Fibroblast of lung (primary cell): ENCODE results near the gene KLHL1. TPM values are rescaled to one million over a fixed set of nuclear protein-coding genes. Genes with fewer than 3 reads are reported as not detected.

ENCODE experiments used
- DNase-seq, 2 donors: peaks; one replicate each; pipeline versions ENCODE4 v3.0.0 to v3.0.0-alpha.2; 2010; ENCODE audit warnings: low read depth in 2 of 2
- H2AFZ ChIP-seq: 2 replicates; pipeline ENCODE4 v1.5.1; 2012; ENCODE audit warnings: low read length, control low read depth, inconsistent platforms
- H3K27ac ChIP-seq: 2 replicates; pipeline ENCODE4 v1.5.1; 2011; ENCODE audit warnings: low read length, control low read depth; ENCODE audit not compliant: insufficient read depth
- H3K27me3 ChIP-seq: 2 replicates; pipeline ENCODE4 v1.5.1; 2011; ENCODE audit warnings: mild to moderate bottlenecking, low read length; ENCODE audit not compliant: control insufficient read depth, insufficient read depth
- H3K36me3 ChIP-seq: 2 replicates; pipeline ENCODE4 v1.5.1; 2011; ENCODE audit warnings: low read length; ENCODE audit not compliant: control insufficient read depth, insufficient read depth
- H3K4me1 ChIP-seq: 2 replicates; pipeline ENCODE4 v1.5.1; 2011; ENCODE audit warnings: low read length; ENCODE audit not compliant: control insufficient read depth, insufficient read depth; ENCODE audit errors: extremely low read depth
- H3K4me2 ChIP-seq: 2 replicates; pipeline ENCODE4 v1.5.1; 2011; ENCODE audit warnings: low read length, control low read depth; ENCODE audit not compliant: insufficient read depth; ENCODE audit errors: extremely low read depth
- H3K4me3 ChIP-seq, 4 experiments: fragments of 200-600 bp in 1 of 4; sonication (generic) in 1 of 4; replicated peaks in 1 of 4; 2 replicates each; pipeline ENCODE4 v1.5.1; 2011 to 2016; ENCODE audit warnings: low read length in 4 of 4, low read depth in 3 of 4, mild to moderate bottlenecking in 3 of 4, control low read depth in 2 of 4, inconsistent platforms in 1 of 4, mixed read lengths in 1 of 4; ENCODE audit not compliant: insufficient read depth in 1 of 4; ENCODE audit errors: control extremely low read depth in 1 of 4
- H3K79me2 ChIP-seq: 2 replicates; pipeline ENCODE4 v1.5.1; 2012; ENCODE audit warnings: mild to moderate bottlenecking, low read length, inconsistent platforms; ENCODE audit not compliant: control insufficient read depth, insufficient read depth
- H3K9ac ChIP-seq: 2 replicates; pipeline ENCODE4 v1.5.1; 2011; ENCODE audit warnings: mild to moderate bottlenecking, low read length, control low read depth; ENCODE audit not compliant: insufficient read depth
- H3K9me3 ChIP-seq: 2 replicates; pipeline ENCODE4 v1.5.1; 2012; ENCODE audit warnings: low read depth, low read length; ENCODE audit not compliant: control insufficient read depth, insufficient read depth
- H4K20me1 ChIP-seq: 2 replicates; pipeline ENCODE4 v1.5.1; 2011; ENCODE audit warnings: low read length; ENCODE audit not compliant: control insufficient read depth, insufficient read depth; ENCODE audit errors: extremely low read depth
- CTCF ChIP-seq, 2 donors: IDR thresholded peaks in 1 of 2; conservative IDR thresholded peaks in 1 of 2; 1 replicate in 1 of 2; 2 replicates in 1 of 2; pipeline ENCODE4 v1.5.1; 2011 to 2012; ENCODE audit warnings: low read length in 2 of 2, control low read depth in 1 of 2, inconsistent platforms in 1 of 2, low read depth in 1 of 2, mild to moderate bottlenecking in 1 of 2
- EZH2 ChIP-seq: IDR thresholded peaks from 2 replicates; pipeline ENCODE4 v1.5.1; 2012; ENCODE audit warnings: low read length, control low read depth, mild to moderate bottlenecking; ENCODE audit errors: missing control alignments
- polyA plus RNA-seq, 2 donors: library from polyadenylated mRNA; depleted of rRNA in 1 of 2; stranded (reverse) in 1 of 2; unstranded in 1 of 2; fragments of >200 nt; gene quantifications; 2 replicates each; pipeline ENCODE4 v1.2.1, GENCODE V29; 2011 to 2012; ENCODE audit warnings: missing spikeins in 1 of 2
- total RNA-seq: library from RNA; depleted of rRNA; stranded (reverse); fragments of >200 nt; gene quantifications from 2 replicates; pipeline ENCODE4 v1.2.1, GENCODE V29; 2014

The KLHL1 gene
- total and polyA plus RNA-seq, 2 donors (not counting 1 experiment from before 2014, with no cell fraction given) = not detected

- Histone ChIP-seq H3K4me1 (no peaks in the 10 kb centered on the region), H2AFZ (no peak overlapping the region), H3K36me3 (no peaks in the 10 kb centered on the region), H3K4me2 (no peak overlapping the region), H3K9me3 (no peaks in the 10 kb centered on the region), H4K20me1 (no peaks in the 10 kb centered on the region), H3K9ac (no peak overlapping the region), H3K79me2 (no peaks in the 10 kb centered on the region), H3K27me3 (no peaks in the 10 kb centered on the region), H3K4me3 (no peak overlapping the region), H3K27ac (no peak overlapping the region)
- peak in 1 of 2 donors; percentile 30 for DNase-seq
- TF ChIP-seq CTCF (conservative IDR thresholded peaks at IDR 0.05 in 1 of 2, IDR thresholded peaks at IDR 0.05 in 1 of 2; ENCODE audit: low read depth in 1 of 2, low read length in 2 of 2) = no peak
- no peak for TF ChIP-seq EZH2
These were observed 64.6 kb downstream of the KLHL1 start for GRCh38 chr13:70043685-70044084.

GRCh38 chr13:70042193-70042592, 66.1 kb downstream of the KLHL1 start:
- no peak overlapping the region for H3K9ac ChIP-seq
- no peaks in the 10 kb centered on the region for H3K4me1 ChIP-seq
- no peaks in the 10 kb centered on the region for H4K20me1 ChIP-seq
- H3K9me3 ChIP-seq = no peaks in the 10 kb centered on the region
- H3K79me2 ChIP-seq = no peaks in the 10 kb centered on the region
- H2AFZ ChIP-seq = no peak overlapping the region
- H3K4me2 ChIP-seq = no peak overlapping the region
- H3K27ac ChIP-seq = no peak overlapping the region
- no peak for DNase-seq
- H3K4me3 ChIP-seq = no peak overlapping the region
- H3K27me3 ChIP-seq = no peaks in the 10 kb centered on the region
- no peaks in the 10 kb centered on the region for H3K36me3 ChIP-seq
- TF ChIP-seq EZH2 = no peak
- TF ChIP-seq CTCF (conservative IDR thresholded peaks at IDR 0.05 in 1 of 2, IDR thresholded peaks at IDR 0.05 in 1 of 2; ENCODE audit: low read depth in 1 of 2, low read length in 2 of 2) = no peak

GRCh38 chr13:70034286-70034685, 74.0 kb downstream of the KLHL1 start:
- no peak overlapping the region for H3K4me2 ChIP-seq
- TF ChIP-seq CTCF (conservative IDR thresholded peaks at IDR 0.05 in 1 of 2, IDR thresholded peaks at IDR 0.05 in 1 of 2; ENCODE audit: low read depth in 1 of 2, low read length in 2 of 2) (no peak), EZH2 (no peak)

More at GRCh38 chr13:70034286-70034685, 74.0 kb downstream of the KLHL1 start:
- no peak for DNase-seq
- H3K4me3 ChIP-seq = no peak overlapping the region
- H2AFZ ChIP-seq = no peak overlapping the region
- no peaks in the 10 kb centered on the region for H3K9me3 ChIP-seq
- H3K79me2 ChIP-seq = no peaks in the 10 kb centered on the region
- H3K9ac ChIP-seq = no peak overlapping the region
- H3K27me3 ChIP-seq = no peaks in the 10 kb centered on the region
- no peaks in the 10 kb centered on the region for H4K20me1 ChIP-seq
- H3K36me3 ChIP-seq = no peaks in the 10 kb centered on the region
- H3K4me1 ChIP-seq = no peaks in the 10 kb centered on the region
- no peak overlapping the region for H3K27ac ChIP-seq
